CD8-positive, alpha-beta memory T cell (primary cell): Measurements from ENCODE around the gene MBTD1. TPM values are rescaled to one million over a fixed set of nuclear protein-coding genes. Genes with fewer than 3 reads are reported as not detected.

Experiments used
- CTCF ChIA-PET: fragments of 350-600 bp; sonication (Branson Sonifier 250); formaldehyde crosslinking; loops from one replicate; lab custom pipeline; 2021; ENCODE audit warnings: antibody characterized with exemption; lab: Charles Lee
- POLR2A ChIA-PET: fragments of 350-600 bp; sonication (Branson Sonifier 250); formaldehyde crosslinking; loops from one replicate; lab custom pipeline; 2021; ENCODE audit warnings: antibody characterized with exemption; lab: Charles Lee
- DNase-seq, 5 donors: peaks; one replicate each; pipeline versions ENCODE4 v3.0.0 to v3.0.0-alpha.2; 2020 to 2022; ENCODE audit warnings: mixed read lengths in 1 of 5
- H3K27ac ChIP-seq: one replicate; pipeline ENCODE4 v1.7.0; 2013; ENCODE audit warnings: low read depth, mild to moderate bottlenecking, low read length, moderate library complexity
- H3K27me3 ChIP-seq: 2 replicates; pipeline ENCODE4 v1.7.0; 2013; ENCODE audit warnings: low read length, mild to moderate bottlenecking; ENCODE audit not compliant: insufficient read depth, poor library complexity, severe bottlenecking
- H3K36me3 ChIP-seq: 2 replicates; pipeline ENCODE4 v1.7.0; 2013; ENCODE audit warnings: mild to moderate bottlenecking, low read length, moderate library complexity; ENCODE audit not compliant: insufficient read depth
- H3K4me1 ChIP-seq: 2 replicates; pipeline ENCODE4 v1.7.0; 2013; ENCODE audit warnings: mild to moderate bottlenecking, low read length, moderate library complexity; ENCODE audit not compliant: insufficient read depth
- H3K4me3 ChIP-seq: 2 replicates; pipeline ENCODE4 v1.7.0; 2013; ENCODE audit warnings: mild to moderate bottlenecking, low read length
- H3K9me3 ChIP-seq: 2 replicates; pipeline ENCODE4 v1.7.0; 2013; ENCODE audit warnings: mild to moderate bottlenecking, low read length
- H3K27ac Mint-ChIP-seq, 8 donors: one replicate each; pipeline ENCODE4 v1.8.0; 2020 to 2021; ENCODE audit warnings: mixed read lengths in 8 of 8, mild to moderate bottlenecking in 6 of 8, inconsistent platforms in 3 of 8, moderate library complexity in 3 of 8
- H3K27me3 Mint-ChIP-seq, 2 donors: one replicate each; pipeline ENCODE4 v1.8.0; 2020 to 2021; ENCODE audit warnings: mixed read lengths in 2 of 2, mild to moderate bottlenecking in 1 of 2, moderate library complexity in 1 of 2
- H3K36me3 Mint-ChIP-seq, 3 donors: one replicate each; pipeline ENCODE4 v1.8.0; 2020 to 2021; ENCODE audit warnings: mixed read lengths in 3 of 3, inconsistent platforms in 1 of 3, mild to moderate bottlenecking in 1 of 3
- H3K4me1 Mint-ChIP-seq, 3 donors: one replicate each; pipeline ENCODE4 v1.8.0; 2020 to 2021; ENCODE audit warnings: mixed read lengths in 3 of 3, inconsistent platforms in 1 of 3, mild to moderate bottlenecking in 1 of 3
- H3K4me3 Mint-ChIP-seq, 7 donors: one replicate each; pipeline ENCODE4 v1.8.0; 2020 to 2021; ENCODE audit warnings: mixed read lengths in 7 of 7, mild to moderate bottlenecking in 6 of 7, moderate library complexity in 4 of 7, inconsistent platforms in 2 of 7
- H3K9me3 Mint-ChIP-seq, 5 donors: one replicate each; pipeline ENCODE4 v1.8.0; 2020 to 2022; ENCODE audit warnings: mixed read lengths in 5 of 5, mild to moderate bottlenecking in 3 of 5, moderate library complexity in 2 of 5, inconsistent platforms in 1 of 5
- polyA plus RNA-seq: library from polyadenylated mRNA; unstranded; fragments of 300-500 nt; fragmentation: Illumina TruSeq; gene quantifications from one replicate; pipeline ENCODE4 v1.2.3, GENCODE V29; 2021
- total RNA-seq, 2 experiments: library from RNA; stranded (reverse); gene quantifications; one replicate each; pipeline ENCODE4 v1.2.3, GENCODE V29; 2021

MBTD1 gene
- total and polyA plus RNA-seq, 3 experiments from 2014 or later: 3.3 to 9.0 (median 8.8) TPM

DNA sequence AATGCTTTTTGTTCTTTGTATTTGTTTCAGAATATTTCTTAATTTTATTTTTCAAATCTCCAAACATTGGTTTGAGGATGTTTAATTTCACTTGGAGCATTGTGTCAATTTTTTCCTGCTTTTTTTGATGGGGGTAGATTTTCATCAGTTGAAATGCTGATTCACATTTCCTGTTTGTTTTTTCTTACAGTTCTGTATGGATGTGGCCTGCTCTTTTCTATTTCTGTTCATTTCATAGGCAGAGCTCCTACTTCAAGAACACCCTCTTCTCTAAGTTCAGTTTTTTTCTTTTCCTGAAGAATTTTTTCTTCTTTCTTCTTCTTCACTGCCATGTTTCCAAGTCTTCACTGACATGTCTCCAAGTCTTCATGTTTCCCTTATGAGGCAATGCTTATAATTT lies 8.8 kb downstream of the MBTD1 start:
- H3K4me3 ChIP-seq: no peak overlapping the region
- Mint-ChIP-seq H3K4me1 (peaks cover 21 to 37% (median 35%) of the 10 kb centered on the region in 3 donors), H3K27me3 (no peaks in the 10 kb centered on the region), H3K36me3 (peaks cover 8 to 53% (median 23%) of the 10 kb centered on the region in 3 donors), H3K9me3 (no peaks in the 10 kb centered on the region), H3K4me3 (no peak overlapping the region), H3K27ac (peak overlapping the region in 2 of 8 donors; percentile 5 to 42)
- H3K27me3 ChIP-seq: no peaks in the 10 kb centered on the region
- H3K9me3 ChIP-seq: no peaks in the 10 kb centered on the region
- ChIA-PET CTCF (no interaction called here), POLR2A (interaction anchor here (0.5 kb wide), 1 partner anchor 36 kb away, joined by 3 read pairs; no protein-coding TSS in a partner anchor)
- no peak for DNase-seq
- H3K36me3 ChIP-seq: peaks cover 3% of the 10 kb centered on the region
- peaks cover 19% of the 10 kb centered on the region for H3K4me1 ChIP-seq
- H3K27ac ChIP-seq: no peak overlapping the region

DNA sequence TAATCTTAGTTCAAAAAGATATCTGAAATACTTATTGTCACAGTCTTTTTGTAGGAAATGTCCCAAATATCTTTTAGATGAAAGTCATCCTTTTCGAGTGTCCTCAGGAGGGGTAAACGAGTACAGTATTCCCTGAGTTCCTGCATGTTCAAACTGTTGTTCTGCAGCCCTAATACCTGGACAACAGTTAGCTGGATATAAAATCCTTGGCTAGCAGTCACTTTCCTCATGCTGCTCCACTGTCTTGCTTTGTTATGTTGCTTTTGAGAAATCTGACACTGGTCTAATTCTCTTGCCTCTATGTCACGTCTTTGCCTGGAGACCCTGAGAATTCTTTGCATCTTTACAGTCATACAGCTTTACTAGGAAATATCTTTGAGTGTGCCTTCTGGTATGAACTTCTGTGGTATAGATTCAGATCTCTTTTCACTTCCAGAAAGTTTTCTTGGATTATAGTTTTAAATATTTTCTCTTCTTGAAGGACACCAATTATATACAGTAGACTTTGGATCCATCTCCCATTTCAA lies 9.5 kb downstream of the MBTD1 start:
- no peak for DNase-seq
- peaks cover 8 to 53% (median 21%) of the 10 kb centered on the region in 3 donors for H3K36me3 Mint-ChIP-seq
- peaks cover 17 to 33% (median 32%) of the 10 kb centered on the region in 3 donors for H3K4me1 Mint-ChIP-seq
- POLR2A ChIA-PET: no interaction called here
- Histone ChIP-seq H3K4me1 (peaks cover 17% of the 10 kb centered on the region), H3K9me3 (no peaks in the 10 kb centered on the region), H3K27ac (no peak overlapping the region), H3K36me3 (peaks cover 3% of the 10 kb centered on the region), H3K4me3 (no peak overlapping the region), H3K27me3 (no peaks in the 10 kb centered on the region)
- no peaks in the 10 kb centered on the region for H3K27me3 Mint-ChIP-seq
- CTCF ChIA-PET: no interaction called here
- no peak overlapping the region for H3K4me3 Mint-ChIP-seq
- H3K9me3 Mint-ChIP-seq: no peaks in the 10 kb centered on the region
- peak overlapping the region in 1 of 8 donors; percentile 8 for H3K27ac Mint-ChIP-seq

DNA sequence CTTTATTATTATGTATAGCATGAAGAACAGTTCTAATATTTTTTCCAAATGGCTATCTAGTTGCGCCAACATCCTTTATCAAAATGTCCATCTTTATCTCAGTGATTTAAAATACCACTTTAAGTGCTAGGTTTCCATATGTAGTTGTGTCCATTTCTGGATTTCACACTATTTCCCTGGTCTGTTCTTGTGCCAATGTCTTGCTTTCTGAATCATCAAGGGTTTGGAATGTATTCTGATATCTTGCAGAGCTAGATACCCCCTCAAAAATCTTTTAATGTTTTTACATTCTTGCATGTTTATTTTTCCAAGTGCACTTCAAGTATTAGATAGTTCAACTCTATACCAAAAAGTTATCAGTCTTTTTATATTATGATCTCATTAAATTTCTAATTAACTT lies 14.3 kb downstream of the MBTD1 start:
- POLR2A ChIA-PET: no interaction called here
- Histone ChIP-seq H3K27ac (no peak overlapping the region), H3K4me1 (no peaks in the 10 kb centered on the region), H3K36me3 (no peaks in the 10 kb centered on the region), H3K27me3 (no peaks in the 10 kb centered on the region), H3K9me3 (no peaks in the 10 kb centered on the region), H3K4me3 (no peak overlapping the region)
- Mint-ChIP-seq H3K4me1 (peaks cover 25 to 39% (median 38%) of the 10 kb centered on the region in 3 donors), H3K9me3 (no peaks in the 10 kb centered on the region), H3K27ac (no peak overlapping the region), H3K36me3 (peaks cover 0 to 33% (median 5%) of the 10 kb centered on the region in 3 donors), H3K4me3 (no peak overlapping the region), H3K27me3 (no peaks in the 10 kb centered on the region)
- CTCF ChIA-PET: no interaction called here
- DNase-seq: no peak

- CTCF ChIA-PET: no interaction called here
- Mint-ChIP-seq H3K9me3 (no peaks in the 10 kb centered on the region), H3K27ac (peak overlapping the region in 3 of 8 donors; percentile 32 to 52 (median 45)), H3K4me1 (peaks cover 30 to 52% (median 49%) of the 10 kb centered on the region in 3 donors), H3K36me3 (peaks cover 0 to 28% (median 2%) of the 10 kb centered on the region in 3 donors), H3K27me3 (no peaks in the 10 kb centered on the region), H3K4me3 (no peak overlapping the region)
- Histone ChIP-seq H3K9me3 (no peaks in the 10 kb centered on the region), H3K4me1 (no peaks in the 10 kb centered on the region), H3K27me3 (no peaks in the 10 kb centered on the region), H3K36me3 (no peaks in the 10 kb centered on the region), H3K4me3 (no peak overlapping the region), H3K27ac (no peak overlapping the region)
- POLR2A ChIA-PET: no interaction called here
- no peak for DNase-seq
Measured at GRCh38 chr17:51244041-51244440, 15.8 kb downstream of the MBTD1 start.

GRCh38 chr17:51240275-51240674 lies 19.6 kb downstream of the MBTD1 start:
- CTCF ChIA-PET: no interaction called here
- no peak overlapping the region for H3K27ac ChIP-seq
- H3K9me3 Mint-ChIP-seq: no peaks in the 10 kb centered on the region

DNA sequence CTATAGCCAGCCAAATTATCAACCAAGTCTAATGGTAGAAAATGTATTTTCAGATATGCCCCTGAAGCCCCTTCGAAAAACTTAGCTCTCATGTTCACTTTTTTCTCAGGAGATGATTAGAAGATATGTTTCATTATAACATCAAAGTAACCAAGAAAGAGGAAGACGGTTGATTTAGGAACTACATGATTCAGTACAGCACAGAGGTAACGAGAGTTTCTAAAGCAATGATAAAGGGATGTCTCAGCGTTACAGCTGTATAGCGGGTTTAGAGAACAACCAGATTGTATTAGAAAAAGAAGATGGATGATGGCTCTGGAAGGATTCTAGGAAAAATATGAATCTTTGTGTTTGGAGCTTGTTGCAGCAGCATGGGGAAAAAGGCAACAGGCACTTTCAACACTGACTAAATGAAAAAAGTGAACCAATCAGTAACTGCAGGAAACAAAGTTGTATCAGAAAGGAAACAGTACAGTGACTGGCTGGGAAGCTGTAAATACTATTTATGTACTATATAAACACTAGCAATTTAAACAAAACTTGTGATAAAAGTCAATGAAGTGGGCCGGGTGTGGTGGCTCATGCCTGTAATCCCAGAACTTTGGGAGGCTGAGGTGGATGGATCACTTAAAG lies 21.5 kb downstream of the MBTD1 start:
- no peak for DNase-seq
- no peaks in the 10 kb centered on the region for H3K27me3 Mint-ChIP-seq
- H3K4me1 Mint-ChIP-seq: peaks cover 40 to 81% (median 60%) of the 10 kb centered on the region in 3 donors
- Histone ChIP-seq H3K9me3 (no peaks in the 10 kb centered on the region), H3K36me3 (no peaks in the 10 kb centered on the region), H3K27me3 (no peaks in the 10 kb centered on the region), H3K4me1 (no peaks in the 10 kb centered on the region), H3K4me3 (no peak overlapping the region), H3K27ac (no peak overlapping the region)
- ChIA-PET CTCF (no interaction called here), POLR2A (no interaction called here)
- H3K9me3 Mint-ChIP-seq: no peaks in the 10 kb centered on the region
- H3K4me3 Mint-ChIP-seq: peak overlapping the region in 4 of 7 donors; percentile 9 to 45 (median 36)
- peaks cover under 1 to 13% (median 4%) of the 10 kb centered on the region in 3 donors for H3K36me3 Mint-ChIP-seq
- peak overlapping the region in 6 of 8 donors; percentile 1 to 52 (median 34) for H3K27ac Mint-ChIP-seq

More at GRCh38 chr17:51240275-51240674, 19.6 kb downstream of the MBTD1 start:
- H3K9me3 ChIP-seq: no peaks in the 10 kb centered on the region
- POLR2A ChIA-PET: no interaction called here
- no peaks in the 10 kb centered on the region for H3K27me3 ChIP-seq
- H3K27me3 Mint-ChIP-seq: no peaks in the 10 kb centered on the region
- peaks cover 46 to 79% (median 60%) of the 10 kb centered on the region in 3 donors for H3K4me1 Mint-ChIP-seq
- H3K27ac Mint-ChIP-seq: peak overlapping the region in 2 of 8 donors; percentile 42 to 73
- no peaks in the 10 kb centered on the region for H3K36me3 ChIP-seq
- no peak for DNase-seq
- no peaks in the 10 kb centered on the region for H3K4me1 ChIP-seq
- no peak overlapping the region for H3K4me3 Mint-ChIP-seq
- no peak overlapping the region for H3K4me3 ChIP-seq
- peaks cover 0 to 21% (median 5%) of the 10 kb centered on the region in 3 donors for H3K36me3 Mint-ChIP-seq

DNA sequence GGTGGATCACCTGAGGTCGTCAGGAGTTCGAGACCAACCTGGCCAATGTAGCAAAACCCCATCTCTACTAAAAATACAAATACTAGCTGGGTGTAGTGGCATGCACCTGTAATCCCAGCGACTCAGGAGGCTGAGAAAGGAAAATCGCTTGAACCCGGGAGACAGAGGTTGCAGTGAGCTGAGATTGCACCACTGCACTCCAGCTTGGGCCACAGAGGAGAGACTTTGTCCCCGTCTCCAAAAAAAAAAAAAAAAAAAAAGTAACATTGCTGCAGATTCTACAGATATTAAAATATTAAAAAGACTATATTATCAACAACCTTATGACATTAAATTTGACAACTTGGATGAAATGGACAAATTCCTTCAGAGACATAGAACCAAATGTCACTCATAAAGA lies 25.7 kb downstream of the MBTD1 start:
- H3K27me3 Mint-ChIP-seq: no peaks in the 10 kb centered on the region
- H3K27ac ChIP-seq: no peak overlapping the region
- ChIA-PET CTCF (no interaction called here), POLR2A (no interaction called here)
- H3K4me1 ChIP-seq: no peaks in the 10 kb centered on the region
- no peak for DNase-seq
- no peak overlapping the region for H3K27ac Mint-ChIP-seq
- H3K9me3 Mint-ChIP-seq: no peaks in the 10 kb centered on the region
- H3K4me3 ChIP-seq: no peak overlapping the region
- no peaks in the 10 kb centered on the region for H3K27me3 ChIP-seq
- H3K36me3 ChIP-seq: no peaks in the 10 kb centered on the region
- peaks cover 4 to 22% (median 4%) of the 10 kb centered on the region in 3 donors for H3K36me3 Mint-ChIP-seq
- no peaks in the 10 kb centered on the region for H3K9me3 ChIP-seq
- peaks cover 41 to 74% (median 65%) of the 10 kb centered on the region in 3 donors for H3K4me1 Mint-ChIP-seq
- H3K4me3 Mint-ChIP-seq: no peak overlapping the region

DNA sequence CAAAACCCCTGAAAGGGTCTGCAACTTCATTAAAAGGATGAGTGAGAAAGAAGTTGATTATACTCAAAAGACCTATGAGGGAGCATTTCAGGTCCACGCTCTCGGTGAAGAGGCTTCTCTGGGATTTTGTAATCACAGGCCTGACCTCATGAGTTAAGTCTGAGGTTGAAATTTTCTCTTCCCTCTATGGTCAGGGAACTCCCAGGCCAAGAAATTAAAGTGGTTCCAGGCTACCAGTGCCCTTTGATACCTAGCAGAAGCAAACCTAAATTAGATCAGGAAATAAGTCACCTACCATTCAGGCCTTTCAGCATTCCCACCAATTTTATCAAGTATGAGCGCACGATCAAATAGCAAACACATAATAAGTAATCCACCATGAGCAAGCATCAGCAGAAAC lies 27.9 kb downstream of the MBTD1 start:
- no peak for DNase-seq
- Histone ChIP-seq H3K27ac (no peak overlapping the region), H3K4me1 (no peaks in the 10 kb centered on the region), H3K9me3 (no peaks in the 10 kb centered on the region), H3K4me3 (no peak overlapping the region), H3K36me3 (no peaks in the 10 kb centered on the region), H3K27me3 (no peaks in the 10 kb centered on the region)
- no peak overlapping the region for H3K4me3 Mint-ChIP-seq
- ChIA-PET CTCF (no interaction called here), POLR2A (no interaction called here)
- H3K9me3 Mint-ChIP-seq: no peaks in the 10 kb centered on the region
- peaks cover 0 to 17% (median 4%) of the 10 kb centered on the region in 3 donors for H3K36me3 Mint-ChIP-seq
- H3K27ac Mint-ChIP-seq: peak overlapping the region in 2 of 8 donors; percentile 64 to 68
- H3K4me1 Mint-ChIP-seq: peaks cover 30 to 64% (median 49%) of the 10 kb centered on the region in 3 donors
- no peaks in the 10 kb centered on the region for H3K27me3 Mint-ChIP-seq
